GM23248 (cell line): ENCODE data around the gene EHMT1. TPM values are rescaled to one million over a fixed set of nuclear protein-coding genes. Genes with fewer than 3 reads are reported as not detected.

ENCODE experiments used
- DNase-seq: peaks from one replicate; pipeline ENCODE4 v3.0.0-alpha.2; 2015
- H2AFZ ChIP-seq: fragments of 200-600 bp; sonication (generic); 2 replicates; pipeline ENCODE4 v1.6.1; 2016; ENCODE audit warnings: antibody characterized with exemption
- H3F3A ChIP-seq: fragments of 200-600 bp; sonication (generic); 2 replicates; pipeline ENCODE4 v1.6.1; 2016; ENCODE audit warnings: mild to moderate bottlenecking, antibody characterized with exemption, mixed run types; ENCODE audit not compliant: insufficient read depth
- H3K27ac ChIP-seq: fragments of 200-600 bp; sonication (generic); 2 replicates; pipeline ENCODE4 v1.5.1; 2016; ENCODE audit warnings: mild to moderate bottlenecking
- H3K27me3 ChIP-seq: fragments of 200-600 bp; sonication (generic); replicated peaks from 2 replicates; pipeline ENCODE4 v1.6.1; 2016; ENCODE audit warnings: mild to moderate bottlenecking; ENCODE audit not compliant: insufficient read depth
- H3K36me3 ChIP-seq: fragments of 200-600 bp; sonication (generic); 2 replicates; pipeline ENCODE4 v1.6.1; 2016; ENCODE audit warnings: low read depth, mild to moderate bottlenecking
- H3K4me1 ChIP-seq: fragments of 200-600 bp; sonication (generic); 2 replicates; pipeline ENCODE4 v1.6.1; 2016; ENCODE audit warnings: mild to moderate bottlenecking; ENCODE audit not compliant: insufficient read depth
- H3K4me2 ChIP-seq: fragments of 200-600 bp; sonication (generic); one replicate; pipeline ENCODE4 v1.6.1; 2016; ENCODE audit warnings: mild to moderate bottlenecking; ENCODE audit not compliant: unreplicated experiment
- H3K4me3 ChIP-seq: fragments of 200-600 bp; sonication (generic); 2 replicates; pipeline ENCODE4 v1.5.1; 2016; ENCODE audit warnings: mild to moderate bottlenecking
- H3K79me2 ChIP-seq: fragments of 200-600 bp; sonication (generic); 2 replicates; pipeline ENCODE4 v1.6.1; 2016; ENCODE audit warnings: mild to moderate bottlenecking; ENCODE audit not compliant: insufficient read depth
- H3K9ac ChIP-seq: fragments of 200-600 bp; sonication (generic); 2 replicates; pipeline ENCODE4 v1.6.1; 2016; ENCODE audit warnings: mild to moderate bottlenecking
- H3K9me2 ChIP-seq: fragments of 200-600 bp; sonication (generic); 2 replicates; pipeline ENCODE4 v1.6.1; 2016; ENCODE audit warnings: mixed run types, mild to moderate bottlenecking, moderate library complexity; ENCODE audit not compliant: insufficient read depth
- H3K9me3 ChIP-seq: fragments of 200-600 bp; sonication (generic); one replicate; pipeline ENCODE4 v1.6.1; 2017; ENCODE audit warnings: low read depth
- H4K20me1 ChIP-seq: fragments of 200-600 bp; sonication (generic); 2 replicates; pipeline ENCODE4 v1.6.0; 2016; ENCODE audit not compliant: insufficient read depth
- EZH2 ChIP-seq: fragments of 200-600 bp; sonication (generic); IDR thresholded peaks from 2 replicates; pipeline ENCODE4 v1.6.1; 2018; ENCODE audit warnings: antibody characterized with exemption, mild to moderate bottlenecking; ENCODE audit not compliant: insufficient read depth, poor library complexity, severe bottlenecking
- EZH2phosphoT487 ChIP-seq: fragments of 200-600 bp; sonication (generic); IDR thresholded peaks from 2 replicates; pipeline ENCODE4 v1.6.1; 2018; ENCODE audit warnings: antibody characterized with exemption, moderate library complexity, mild to moderate bottlenecking, low read depth; ENCODE audit not compliant: insufficient read depth
- WGBS, 2 experiments: methylation state at CpG; one replicate each; pipeline ENCODE4 v1.1.6; 2015 to 2017; ENCODE audit warnings: low lambda C conversion rate in 2 of 2, low coverage in 1 of 2; ENCODE audit errors: missing lambda C conversion rate in 2 of 2; 5-methylcytosine and 5-hydroxymethylcytosine counted together
- in situ Hi-C: fragments of 300-500 bp; cut with MboI; formaldehyde crosslinking; loops from 2 replicates; pipeline ENCODE4 v1.15.0; 2020
- polyA plus RNA-seq: library from polyadenylated mRNA; unstranded; fragments of >200 nt; fragmentation: Nextera tagmentation; extraction: Ambion mirVana; gene quantifications from 2 replicates; pipeline ENCODE4 v1.2.1, GENCODE V29; 2016
- total RNA-seq: library from RNA; depleted of rRNA; stranded (reverse); fragments of >200 nt; shearing (Covaris generic); gene quantifications from 2 replicates; pipeline ENCODE4 v1.2.3, GENCODE V29; 2014

The EHMT1 gene
- total and polyA plus RNA-seq, 2 experiments from 2014 or later = 26.8 to 31.0 TPM

GRCh38 chr9:137583347-137583746 is 35.5 kb upstream of the EHMT1 start:
- no peak overlapping the region for H2AFZ ChIP-seq
- H3K4me2 ChIP-seq = no peak overlapping the region
- no peaks in the 10 kb centered on the region for H3F3A ChIP-seq
- no peak overlapping the region for H3K27ac ChIP-seq
- no peak overlapping the region for H3K4me3 ChIP-seq
- WGBS, 2 experiments = 82 to 85% methylated on average over 14 of the region's 14 CpGs
- H3K9me2 ChIP-seq = no peaks in the 10 kb centered on the region
- H3K9ac ChIP-seq = no peak overlapping the region
- in situ Hi-C loops = no loop called here
- 0 out of 2 replicates have a peak, but pooled peaks cover 5% of the 10 kb centered on the region for H3K4me1 ChIP-seq
- H3K9me3 ChIP-seq = no peaks in the 10 kb centered on the region
- no peaks in the 10 kb centered on the region for H3K27me3 ChIP-seq
- no peak for DNase-seq
- no peak for TF ChIP-seq EZH2
- TF ChIP-seq EZH2phosphoT487 = no peak
- peaks cover 62% of the 10 kb centered on the region for H3K79me2 ChIP-seq
- H4K20me1 ChIP-seq = no peaks in the 10 kb centered on the region
- H3K36me3 ChIP-seq = peaks cover 22% of the 10 kb centered on the region; the same call in 1 of the 2 replicates

- DNase-seq = no peak
Measured at GRCh38 chr9:137583957-137584356, 34.8 kb upstream of the EHMT1 start.

GRCh38 chr9:137586854-137587253 is 32.0 kb upstream of the EHMT1 start:
- DNase-seq = no peak
- H3K9me3 ChIP-seq = no peaks in the 10 kb centered on the region
- H3K27ac ChIP-seq = no peak overlapping the region
- H3K79me2 ChIP-seq = peaks cover 75% of the 10 kb centered on the region
- in situ Hi-C loops = no loop called here
- H3K4me1 ChIP-seq = peaks cover 7% of the 10 kb centered on the region; the same call in 1 of the 2 replicates
- H3K4me3 ChIP-seq = no peak overlapping the region
- no peaks in the 10 kb centered on the region for H4K20me1 ChIP-seq
- H3K9ac ChIP-seq = no peak overlapping the region
- no peaks in the 10 kb centered on the region for H3F3A ChIP-seq
- WGBS, 2 experiments = 86 to 91% methylated on average over 10 to 14 of the region's 14 CpGs
- H3K27me3 ChIP-seq = no peaks in the 10 kb centered on the region
- peaks cover 21% of the 10 kb centered on the region; the same call in 1 of the 2 replicates for H3K36me3 ChIP-seq
- no peaks in the 10 kb centered on the region for H3K9me2 ChIP-seq
- H2AFZ ChIP-seq = no peak overlapping the region
- TF ChIP-seq EZH2phosphoT487 = no peak
- no peak for TF ChIP-seq EZH2
- no peak overlapping the region for H3K4me2 ChIP-seq

More at GRCh38 chr9:137583957-137584356, 34.8 kb upstream of the EHMT1 start:
- WGBS, 2 experiments = 84 to 88% methylated on average over 6 to 8 of the region's 8 CpGs
- no peaks in the 10 kb centered on the region for H3K9me2 ChIP-seq
- H3K9ac ChIP-seq = no peak overlapping the region
- H3F3A ChIP-seq = no peaks in the 10 kb centered on the region
- H3K27me3 ChIP-seq = no peaks in the 10 kb centered on the region
- H3K9me3 ChIP-seq = no peaks in the 10 kb centered on the region
- no peaks in the 10 kb centered on the region for H4K20me1 ChIP-seq
- TF ChIP-seq EZH2 = no peak
- no peak for TF ChIP-seq EZH2phosphoT487
- peaks cover 68% of the 10 kb centered on the region for H3K79me2 ChIP-seq
- H3K4me3 ChIP-seq = no peak overlapping the region
- H3K4me1 ChIP-seq = peaks cover 8% of the 10 kb centered on the region; the same call in 1 of the 2 replicates
- no peak overlapping the region for H2AFZ ChIP-seq
- no peak overlapping the region for H3K4me2 ChIP-seq
- in situ Hi-C loops = no loop called here
- H3K36me3 ChIP-seq = peaks cover 22% of the 10 kb centered on the region; the same call in 1 of the 2 replicates
- H3K27ac ChIP-seq = no peak overlapping the region

GRCh38 chr9:137588311-137588710 is 30.5 kb upstream of the EHMT1 start:
- Histone ChIP-seq H3K4me2 (no peak overlapping the region), H3K4me1 (peaks cover 7% of the 10 kb centered on the region; the same call in 1 of the 2 replicates), H2AFZ (no peak overlapping the region), H3K27me3 (no peaks in the 10 kb centered on the region), H3K79me2 (peaks cover 63% of the 10 kb centered on the region), H4K20me1 (no peaks in the 10 kb centered on the region), H3K4me3 (no peak overlapping the region), H3K27ac (no peak overlapping the region), H3K9ac (no peak overlapping the region), H3K9me3 (no peaks in the 10 kb centered on the region), H3K9me2 (no peaks in the 10 kb centered on the region), H3K36me3 (peaks cover 17% of the 10 kb centered on the region; the same call in 1 of the 2 replicates), H3F3A (no peaks in the 10 kb centered on the region)
- TF ChIP-seq EZH2 = no peak
- no peak for TF ChIP-seq EZH2phosphoT487
- 84 to 85% methylated on average over 13 of the region's 13 CpGs for WGBS, 2 experiments
- DNase-seq = no peak
- in situ Hi-C loops = no loop called here
